Non-pigmented ciliary epithelial cell (primary cell): Measurements from ENCODE around the gene FHIP1B.

ENCODE experiments used
- DNase-seq: peaks from one replicate; pipeline ENCODE4 v3.0.0-alpha.2; 2010; ENCODE audit warnings: low read depth

The FHIP1B gene

GRCh38 chr11:6238902-6239301 is 4.5 kb upstream of the FHIP1B start, which contains the start of gene CNGA4:
Gene CNGA4, plus strand, starts transcription at chr11:6239089. Its CDS starts 118 bp downstream, at chr11:6239207.
- no peak for DNase-seq

- no peak for DNase-seq
Measured at GRCh38 chr11:6237761-6238302, 3.4 kb upstream of the FHIP1B start.

- no peak for DNase-seq
Measured at GRCh38 chr11:6237266-6237665, 2.8 kb upstream of the FHIP1B start.

- DNase-seq = no peak
Measured at GRCh38 chr11:6233984-6234386, 451 bp downstream of the FHIP1B start.

GRCh38 chr11:6232899-6233298 is 1.5 kb downstream of the FHIP1B start:
- DNase-seq = no peak

- no peak for DNase-seq
Measured at GRCh38 chr11:6229911-6230310, 4.5 kb downstream of the FHIP1B start.

GRCh38 chr11:6228520-6228919 is 5.9 kb downstream of the FHIP1B start:
- DNase-seq = no peak

GRCh38 chr11:6225896-6226295 is 8.5 kb downstream of the FHIP1B start:
- DNase-seq = no peak

- no peak for DNase-seq
Measured at GRCh38 chr11:6225024-6225423, 9.4 kb downstream of the FHIP1B start.

- no peak for DNase-seq
Measured at GRCh38 chr11:6224421-6224820, 10.0 kb downstream of the FHIP1B start.

- DNase-seq = no peak
Measured at GRCh38 chr11:6223854-6224253, 10.6 kb downstream of the FHIP1B start.

- DNase-seq = peak; percentile 67
Measured at GRCh38 chr11:6219359-6219758, 15.1 kb downstream of the FHIP1B start.

- DNase-seq = no peak
Measured at GRCh38 chr11:6217722-6218121, 16.7 kb downstream of the FHIP1B start.

- DNase-seq = no peak
Measured at GRCh38 chr11:6216501-6216900, 17.9 kb downstream of the FHIP1B start.

GRCh38 chr11:6214530-6214929 is 19.9 kb downstream of the FHIP1B start:
- no peak for DNase-seq

- no peak for DNase-seq
Measured at GRCh38 chr11:6210274-6210955, 24.0 kb downstream of the FHIP1B start.

- no peak for DNase-seq
Measured at GRCh38 chr11:6209801-6210200, 24.6 kb downstream of the FHIP1B start.

- no peak for DNase-seq
Measured at GRCh38 chr11:6206456-6207180, 27.8 kb downstream of the FHIP1B start.

- no peak for DNase-seq
Measured at GRCh38 chr11:6205366-6205765, 29.1 kb downstream of the FHIP1B start, which contains the start of gene C11orf42. Gene C11orf42, plus strand, starts transcription at chr11:6205557. Its CDS starts 59 bp downstream, at chr11:6205616.

GRCh38 chr11:6204706-6205105 is 29.7 kb downstream of the FHIP1B start:
- DNase-seq = no peak

GRCh38 chr11:6203327-6203726 is 31.1 kb downstream of the FHIP1B start:
- no peak for DNase-seq

GRCh38 chr11:6202041-6202440 is 32.4 kb downstream of the FHIP1B start:
- no peak for DNase-seq

GRCh38 chr11:6201481-6201880 is 33.0 kb downstream of the FHIP1B start:
- no peak for DNase-seq
